Measurements from ENCODE around the gene ZNF235.

The ZNF235 gene

GRCh38 chr19:44258835-44259413 is 45.9 kb downstream of the ZNF235 start (continued):
- TF ChIP-seq ZBTB44 (tag by site-specific recombination; IDR thresholded peaks at IDR 0.05) (peak; percentile 59), KLF7 (tag by site-specific recombination; IDR thresholded peaks at IDR 0.05; ENCODE audit: borderline replicate concordance) (no peak), ZNF184 (tag by site-specific recombination; IDR thresholded peaks at IDR 0.05) (peak; percentile 72; the same call in 1 of the 2 replicates), ZNF776 (tag by site-specific recombination; IDR thresholded peaks at IDR 0.05; ENCODE audit: borderline replicate concordance) (no peak), GLI4 (tag by site-specific recombination; IDR thresholded peaks at IDR 0.05) (no peak), ZNF292 (tag by site-specific recombination; IDR thresholded peaks at IDR 0.05; ENCODE audit: borderline replicate concordance, low read depth) (no peak), SETDB1 (IDR thresholded peaks at IDR 0.05; ENCODE audit: insufficient read length, low read length) (no peak), ZNF148 (tag by site-specific recombination; IDR thresholded peaks at IDR 0.05; ENCODE audit: borderline replicate concordance) (no peak; the same call in 1 of the 2 replicates), ZNF302 (tag by site-specific recombination; IDR thresholded peaks at IDR 0.05; ENCODE audit: low read depth) (no peak), ZNF610 (tag by site-specific recombination; IDR thresholded peaks at IDR 0.05; ENCODE audit: borderline replicate concordance) (no peak)

GRCh38 chr19:44258136-44258535 is 46.7 kb downstream of the ZNF235 start:
- Histone ChIP-seq H3K4me3 (ENCODE audit: low read depth, low read length) (no peak overlapping the region), H3K27ac (ENCODE audit: extremely low read depth, low read depth, low read length) (no peak overlapping the region), H3K36me3 (ENCODE audit: control insufficient read depth in 2 of 2, insufficient read depth in 1 of 2, low read length in 2 of 2) (peaks cover 0 to 45% of the 10 kb centered on the region in 2 experiments; a peak in 2 of 3 replicates), H3K4me1 (ENCODE audit: control insufficient read depth, insufficient read depth, low read length) (peaks cover 25% of the 10 kb centered on the region), H3K9me3 (ENCODE audit: control insufficient read depth, insufficient read depth, low read depth, low read length) (peaks cover 53% of the 10 kb centered on the region)
- ChIA-PET CTCF (interaction anchor here (0.7 to 1.7 kb wide), 4 partner anchors 10 to 188 kb away, joined by 3 to 4 read pairs (median 3); partner anchors contain the start of gene ZNF227), POLR2A (interaction anchor here (0.6 to 6.3 kb wide), 3 partner anchors 10 to 162 kb away, joined by 3 to 36 read pairs (median 3); no protein-coding TSS in a partner anchor)
- no peak for TF ChIP-seq KLF10 (tag by site-specific recombination; IDR thresholded peaks at IDR 0.05)
- peak; percentile 29 for TF ChIP-seq ZBTB11 (tag by site-specific recombination; conservative IDR thresholded peaks at IDR 0.05; ENCODE audit: low read depth)
- 0 out of 2 replicates have a peak, but pooled peaks have one; percentile 5 for TF ChIP-seq PRDM1 (tag by site-specific recombination; IDR thresholded peaks at IDR 0.05)
- TF ChIP-seq ZNF501 (tag by site-specific recombination; IDR thresholded peaks at IDR 0.05), result no peak
- TF ChIP-seq ZNF585B (tag by site-specific recombination; IDR thresholded peaks at IDR 0.05), result no peak; the same call in 1 of the 2 replicates
- 0 out of 2 replicates have a peak, but pooled peaks have one; percentile 11 for TF ChIP-seq ZNF184 (tag by site-specific recombination; IDR thresholded peaks at IDR 0.05)
- TF ChIP-seq ZNF23 (tag by site-specific recombination; IDR thresholded peaks at IDR 0.05; ENCODE audit: borderline replicate concordance), result no peak
- no peak for TF ChIP-seq ELK4 (IDR thresholded peaks at IDR 0.05; ENCODE audit: borderline replicate concordance, low read depth, low read length)
- no peak for TF ChIP-seq ZNF274 (IDR thresholded peaks at IDR 0.05; ENCODE audit: low read length)
- no peak for TF ChIP-seq ZNF274 (tag by site-specific recombination; IDR thresholded peaks at IDR 0.05; ENCODE audit: borderline replicate concordance)
- TF ChIP-seq INSM2 (tag by site-specific recombination; IDR thresholded peaks at IDR 0.05), result no peak
- 0 out of 2 replicates have a peak, but pooled peaks have one; percentile 1 for TF ChIP-seq SP2 (tag by site-specific recombination; IDR thresholded peaks at IDR 0.05)
- no peak for TF ChIP-seq ZNF555 (tag by site-specific recombination; conservative IDR thresholded peaks at IDR 0.05)
- no peak for TF ChIP-seq ZNF324 (tag by site-specific recombination; IDR thresholded peaks at IDR 0.05)
- TF ChIP-seq ZNF561 (tag by site-specific recombination; IDR thresholded peaks at IDR 0.05; ENCODE audit: borderline replicate concordance), result peak; percentile 27; the same call in 1 of the 2 replicates
- TF ChIP-seq BCL11A (tag by site-specific recombination; IDR thresholded peaks at IDR 0.05; ENCODE audit: low read depth), result no peak

All from HEK293 (cell line).